Prostate gland (tissue), 2 donors: Measurements from ENCODE around the gene KLK4. TPM values are rescaled to one million over a fixed set of nuclear protein-coding genes. Genes with fewer than 3 reads are reported as not detected.

ENCODE experiments used
- DNase-seq: peaks from one replicate; pipeline ENCODE4 v3.0.0-alpha.2; 2019; ENCODE audit warnings: low spot score
- H3K27ac ChIP-seq, 2 donors: fragments of 200-600 bp; sonication (generic); 2 replicates each; pipeline ENCODE4 v1.5.1; 2017 to 2019
- H3K27me3 ChIP-seq: fragments of 200-600 bp; sonication (generic); replicated peaks from 2 replicates; pipeline ENCODE4 v1.5.1; 2019; ENCODE audit not compliant: insufficient read depth
- H3K36me3 ChIP-seq, 2 donors: fragments of 200-600 bp; sonication (generic); 1 replicate in 1 of 2; 2 replicates in 1 of 2; pipeline versions ENCODE4 v1.5.1 to v1.8.1; 2017 to 2019
- H3K4me1 ChIP-seq: fragments of 200-600 bp; sonication (generic); replicated peaks from 2 replicates; pipeline ENCODE4 v1.5.1; 2019
- H3K4me3 ChIP-seq, 2 donors: fragments of 200-600 bp; sonication (generic); 2 replicates each; pipeline ENCODE4 v1.5.1; 2017 to 2019
- H3K9me3 ChIP-seq: fragments of 200-600 bp; sonication (generic); 2 replicates; pipeline ENCODE4 v1.5.1; 2017
- POLR2AphosphoS5 ChIP-seq: sonication (generic); formaldehyde crosslinking; IDR thresholded peaks from one replicate; pipeline ENCODE4 v1.6.1; 2017; ENCODE audit warnings: antibody characterized with exemption
- WGBS: methylation state at CpG from one replicate; pipeline ENCODE4 v1.1.5; 2018; 5-methylcytosine and 5-hydroxymethylcytosine counted together
- intact Hi-C: fragments of 100-400 bp; cut with DNase I; formaldehyde crosslinking; loops from one replicate; pipeline ENCODE4 v1.14.2; 2022
- total RNA-seq, 2 donors: library from RNA; depleted of rRNA; stranded (reverse); fragments of >200 nt; gene quantifications; one replicate each; pipeline ENCODE4 v1.1.0, GENCODE V29; 2016

The KLK4 gene
- total RNA-seq, 2 donors from 2014 or later, result 188 to 330 TPM

- H3K27ac ChIP-seq, result peak overlapping the region; percentile 97 to 98
- 49% methylated on average over 6 of the region's 6 CpGs for WGBS
- H3K4me3 ChIP-seq, result peak overlapping the region; percentile 54 to 61
- TF ChIP-seq POLR2AphosphoS5, result no peak
- H3K4me1 ChIP-seq, result no peaks in the 10 kb centered on the region
- H3K27me3 ChIP-seq, result no peaks in the 10 kb centered on the region
- no peaks in the 10 kb centered on the region for H3K9me3 ChIP-seq
- no peak for DNase-seq
- intact Hi-C loops, result no loop called here
- peaks cover 0 to 10% of the 10 kb centered on the region in 2 donors for H3K36me3 ChIP-seq
Measured at GRCh38 chr19:50857366-50857765, 53.8 kb downstream of the KLK4 start.

Other genes with a start within 250 kb of the KLK4 start
- 1 to 10 TPM in 1 of 2 donors, under 1 TPM in 1; 0.91 to 2.3 TPM for gene SHANK1, start 191.6 kb downstream of the KLK4 start, total RNA-seq
- gene CLEC11A, start 188.0 kb downstream of the KLK4 start, total RNA-seq, result 10 to 100 TPM; 13.8 to 26.2 TPM
- gene GPR32, start 140.9 kb downstream of the KLK4 start, total RNA-seq, result not detected
- gene ACP4, start 121.0 kb downstream of the KLK4 start, total RNA-seq, result not detected
- gene KLK1, start 87.6 kb downstream of the KLK4 start, total RNA-seq, result 10 to 100 TPM in 1 of 2 donors, 1 to 10 TPM in 1; 8.3 to 45.2 TPM
- 1 to 10 TPM; 4.0 to 8.5 TPM for gene KLK15, start 77.8 kb downstream of the KLK4 start, total RNA-seq
- over 10,000 TPM in 1 of 2 donors, 1,000 to 10,000 TPM in 1; 7,620 to 35,247 TPM for gene KLK3, start 56.5 kb downstream of the KLK4 start, total RNA-seq
- gene KLK2, start 38.0 kb downstream of the KLK4 start, total RNA-seq, result over 10,000 TPM in 1 of 2 donors, 1,000 to 10,000 TPM in 1; 3,344 to 10,024 TPM
- gene KLK5, start 41.6 kb upstream of the KLK4 start, total RNA-seq, result 1 to 10 TPM; 1.9 to 2.7 TPM
- gene KLK6, start 58.2 kb upstream of the KLK4 start, total RNA-seq, result 1 to 10 TPM in 1 of 2 donors, not detected in 1; 1.8 TPM
- 1 to 10 TPM in 1 of 2 donors, under 1 TPM in 1; 0.68 to 1.2 TPM for gene KLK7, start 72.5 kb upstream of the KLK4 start, total RNA-seq
- not detected for gene KLK8, start 90.2 kb upstream of the KLK4 start, total RNA-seq
- gene KLK10, start 108.3 kb upstream of the KLK4 start, total RNA-seq, result 10 to 100 TPM in 1 of 2 donors, 1 to 10 TPM in 1; 7.4 to 49.6 TPM
- 100 to 1,000 TPM in 1 of 2 donors, 10 to 100 TPM in 1; 67.7 to 315 TPM for gene KLK11, start 115.2 kb upstream of the KLK4 start, total RNA-seq
- under 1 TPM in 1 of 2 donors, not detected in 1; 0.73 TPM for gene KLK12, start 123.6 kb upstream of the KLK4 start, total RNA-seq
- gene KLK13, start 153.7 kb upstream of the KLK4 start, total RNA-seq, result under 1 TPM in 1 of 2 donors, not detected in 1; 0.77 TPM
- 1 to 10 TPM; 4.2 to 5.3 TPM for gene KLK14, start 171.5 kb upstream of the KLK4 start, total RNA-seq
- 10 to 100 TPM; 18.7 to 21.4 TPM for gene CTU1, start 197.0 kb upstream of the KLK4 start, total RNA-seq
- gene SIGLEC9, start 213.5 kb upstream of the KLK4 start, total RNA-seq, result 1 to 10 TPM in 1 of 2 donors, under 1 TPM in 1; 0.77 to 8.2 TPM
- not detected for gene SIGLEC7, start 230.9 kb upstream of the KLK4 start, total RNA-seq